ENCODE data around the gene ITGAX.

The ITGAX gene

GRCh38 chr16:31427441-31428278 lies 72.7 kb downstream of the ITGAX start:
- H3K4me3 ChIP-seq (ENCODE audit: low read length): no peak overlapping the region
- no peak for DNase-seq (ENCODE audit: low read depth, low spot score)

- no peak for DNase-seq (ENCODE audit: low read depth, low spot score)
- H3K4me3 ChIP-seq (ENCODE audit: low read length): no peak within 1 kb of the TSS
Measured at GRCh38 chr16:31428279-31428597, 73.3 kb downstream of the ITGAX start, which contains the start of gene COX6A2. Gene COX6A2, minus strand, starts transcription at chr16:31428360. Its CDS starts 35 bp downstream, at chr16:31428325.

- no peak overlapping the region for H3K4me3 ChIP-seq (ENCODE audit: low read length)
- DNase-seq (ENCODE audit: low read depth, low spot score): no peak
Measured at GRCh38 chr16:31428638-31429247, 73.8 kb downstream of the ITGAX start.

- DNase-seq (ENCODE audit: low read depth, low spot score): no peak
- H3K4me3 ChIP-seq (ENCODE audit: low read length): no peak overlapping the region
Measured at GRCh38 chr16:31429314-31429713, 74.3 kb downstream of the ITGAX start.

- DNase-seq (ENCODE audit: low read depth, low spot score): no peak
- no peak overlapping the region for H3K4me3 ChIP-seq (ENCODE audit: low read length)
Measured at GRCh38 chr16:31429796-31430195, 74.8 kb downstream of the ITGAX start.

- H3K4me3 ChIP-seq (ENCODE audit: low read length): no peak overlapping the region
- DNase-seq (ENCODE audit: low read depth, low spot score): no peak
Measured at GRCh38 chr16:31430380-31431052, 75.5 kb downstream of the ITGAX start.
